Measurements from ENCODE around the gene URB1. TPM values are rescaled to one million over a fixed set of nuclear protein-coding genes. Genes with fewer than 3 reads are reported as not detected.
A peak's percentile ranks its signal among the peaks of the same experiment; 100 is the strongest.

The URB1 gene
- total RNA-seq, 6 donors from 2014 or later = 9.3 to 23.0 (median 14.1) TPM

DNA sequence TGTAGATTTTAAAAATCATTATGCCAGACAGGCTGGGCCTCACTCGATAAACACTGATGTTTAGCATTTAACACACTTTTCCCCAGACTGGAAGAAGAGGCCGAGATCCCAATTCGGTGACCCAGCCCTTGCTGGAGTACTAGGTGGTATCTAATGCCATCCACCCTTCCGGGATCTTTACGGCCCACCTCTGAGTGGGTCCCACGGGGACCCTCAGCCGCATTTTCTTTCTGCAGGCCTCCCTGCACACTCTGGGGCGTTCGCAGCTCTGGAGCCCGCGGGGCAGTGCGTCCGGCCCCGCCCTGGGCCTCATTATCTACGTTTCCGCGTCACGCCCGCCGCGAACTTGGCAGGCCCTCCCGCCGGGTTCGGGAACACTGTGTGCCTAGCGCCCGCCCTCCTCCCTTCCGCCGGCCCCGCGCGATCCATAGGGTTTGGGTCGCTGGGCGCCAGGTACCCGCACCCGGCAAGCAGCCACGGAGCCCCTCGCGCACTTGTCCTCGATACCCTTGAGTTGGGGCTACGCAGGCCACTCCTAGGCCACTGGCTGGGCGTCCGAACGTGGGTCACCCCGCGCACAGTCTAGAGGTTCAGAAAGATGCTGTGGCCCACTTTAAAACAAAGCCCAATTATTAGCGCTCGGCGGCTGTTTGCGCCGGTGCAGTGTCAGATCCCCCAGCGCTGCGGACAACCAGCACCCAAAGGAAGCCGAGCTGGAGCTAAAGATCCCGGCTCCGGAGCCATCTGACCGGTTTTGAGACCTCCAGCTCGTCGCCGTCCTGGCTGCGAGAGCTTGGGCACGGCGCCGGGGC lies 18.7 kb upstream of the URB1 start:
- WGBS, 2 donors = 2 to 4% methylated on average over 20 to 40 of the region's 63 CpGs
- no peaks in the 10 kb centered on the region for H3K27me3 ChIP-seq
- ATAC-seq (ENCODE audit: low FRiP score in 2 of 2) (peak; percentile 88 to 91), DNase-seq (peak; percentile 91 to 97)
- peaks cover 29 to 52% (median 41%) of the 10 kb centered on the region in 4 donors for H3K4me1 ChIP-seq
- H3K27ac ChIP-seq = peak overlapping the region; percentile 97 to 99 (median 98)
- H3K9me3 ChIP-seq = no peaks in the 10 kb centered on the region
- H3K4me3 ChIP-seq = peak overlapping the region; percentile 58 to 77 (median 74)
- H3K36me3 ChIP-seq = peaks cover 0 to 10% (median 0%) of the 10 kb centered on the region in 4 donors
- TF ChIP-seq POLR2A (IDR thresholded peaks at IDR 0.05) = peak in 3 of 4 donors; percentile 74 to 91 (median 89)
- TF ChIP-seq EP300 (IDR thresholded peaks at IDR 0.05) = peak; percentile 84 to 99 (median 94)
- TF ChIP-seq POLR2AphosphoS5 (IDR thresholded peaks at IDR 0.05) = peak; percentile 97 to 98
- TF ChIP-seq, protein P1, sequence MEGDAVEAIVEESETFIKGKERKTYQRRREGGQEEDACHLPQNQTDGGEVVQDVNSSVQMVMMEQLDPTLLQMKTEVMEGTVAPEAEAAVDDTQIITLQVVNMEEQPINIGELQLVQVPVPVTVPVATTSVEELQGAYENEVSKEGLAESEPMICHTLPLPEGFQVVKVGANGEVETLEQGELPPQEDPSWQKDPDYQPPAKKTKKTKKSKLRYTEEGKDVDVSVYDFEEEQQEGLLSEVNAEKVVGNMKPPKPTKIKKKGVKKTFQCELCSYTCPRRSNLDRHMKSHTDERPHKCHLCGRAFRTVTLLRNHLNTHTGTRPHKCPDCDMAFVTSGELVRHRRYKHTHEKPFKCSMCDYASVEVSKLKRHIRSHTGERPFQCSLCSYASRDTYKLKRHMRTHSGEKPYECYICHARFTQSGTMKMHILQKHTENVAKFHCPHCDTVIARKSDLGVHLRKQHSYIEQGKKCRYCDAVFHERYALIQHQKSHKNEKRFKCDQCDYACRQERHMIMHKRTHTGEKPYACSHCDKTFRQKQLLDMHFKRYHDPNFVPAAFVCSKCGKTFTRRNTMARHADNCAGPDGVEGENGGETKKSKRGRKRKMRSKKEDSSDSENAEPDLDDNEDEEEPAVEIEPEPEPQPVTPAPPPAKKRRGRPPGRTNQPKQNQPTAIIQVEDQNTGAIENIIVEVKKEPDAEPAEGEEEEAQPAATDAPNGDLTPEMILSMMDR (IDR thresholded peaks at IDR 0.05) = no peak

DNA sequence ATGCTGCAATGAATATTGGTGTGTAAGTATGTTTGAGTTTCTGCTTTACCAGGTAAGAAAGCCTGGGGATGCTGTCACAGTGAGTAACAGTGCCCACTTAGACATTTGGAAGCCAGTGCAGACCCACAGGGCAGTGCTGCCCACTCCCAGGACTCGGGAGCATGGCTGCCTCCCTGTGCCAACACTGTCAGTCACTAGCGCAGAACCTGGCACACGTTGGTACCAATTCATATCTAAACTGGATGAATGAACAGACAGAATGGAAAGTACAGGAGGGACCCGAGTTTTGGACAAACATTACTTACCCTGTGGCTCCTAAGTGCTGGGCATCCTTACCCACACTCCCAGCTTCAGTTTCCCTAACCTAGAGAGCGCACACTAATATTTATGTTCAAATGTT lies 18.1 kb upstream of the URB1 start:
- Histone ChIP-seq H3K27me3 (no peaks in the 10 kb centered on the region), H3K4me1 (peaks cover 29 to 49% (median 39%) of the 10 kb centered on the region in 4 donors), H3K36me3 (peaks cover 0 to 4% (median 0%) of the 10 kb centered on the region in 4 donors), H3K27ac (peak overlapping the region; percentile 97 to 99 (median 98)), H3K4me3 (peak overlapping the region in 3 of 4 donors; percentile 71 to 77 (median 77)), H3K9me3 (no peaks in the 10 kb centered on the region)
- TF ChIP-seq EP300 (IDR thresholded peaks at IDR 0.05) (no peak), POLR2AphosphoS5 (IDR thresholded peaks at IDR 0.05) (no peak), POLR2A (IDR thresholded peaks at IDR 0.05) (no peak)
- TF ChIP-seq, protein P1 (IDR thresholded peaks at IDR 0.05) = no peak
- ATAC-seq (ENCODE audit: low FRiP score in 2 of 2) (no peak), DNase-seq (no peak)
- WGBS, 2 donors = 72 to 76% methylated on average over 5 of the region's 5 CpGs

DNA sequence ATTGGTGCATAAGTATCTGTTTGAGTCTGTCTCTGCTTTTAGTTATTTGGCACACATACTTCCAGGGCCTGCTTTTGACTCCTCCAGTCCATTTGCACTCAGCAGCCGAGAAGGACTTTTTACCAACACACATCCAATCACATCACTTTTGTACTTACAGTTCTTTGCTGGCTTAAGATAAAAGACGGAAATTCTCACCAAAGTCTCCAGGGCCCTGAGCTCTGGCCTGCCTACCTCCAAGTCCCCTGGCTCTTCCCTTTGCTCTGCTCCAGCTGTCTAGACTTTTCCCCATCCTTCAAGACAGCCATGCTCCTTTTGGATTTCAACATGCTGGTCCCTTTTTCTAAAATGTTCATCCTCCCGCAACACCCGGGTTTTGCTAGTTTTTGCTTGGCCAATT lies 17.5 kb upstream of the URB1 start:
- no peak overlapping the region for H3K4me3 ChIP-seq
- DNase-seq (no peak), ATAC-seq (ENCODE audit: low FRiP score in 2 of 2) (no peak)
- no peaks in the 10 kb centered on the region for H3K9me3 ChIP-seq
- peaks cover 27 to 43% (median 35%) of the 10 kb centered on the region in 4 donors for H3K4me1 ChIP-seq
- no peak for TF ChIP-seq POLR2A (IDR thresholded peaks at IDR 0.05)
- no peak for TF ChIP-seq POLR2AphosphoS5 (IDR thresholded peaks at IDR 0.05)
- TF ChIP-seq, protein P1 (IDR thresholded peaks at IDR 0.05) = no peak
- TF ChIP-seq EP300 (IDR thresholded peaks at IDR 0.05) = no peak
- H3K27ac ChIP-seq = peak overlapping the region; percentile 97 to 99 (median 98)
- H3K36me3 ChIP-seq = peaks cover 0 to 4% (median 0%) of the 10 kb centered on the region in 4 donors
- WGBS, 2 donors = 84 to 96% methylated on average over 4 of the region's 4 CpGs
- H3K27me3 ChIP-seq = no peaks in the 10 kb centered on the region

DNA sequence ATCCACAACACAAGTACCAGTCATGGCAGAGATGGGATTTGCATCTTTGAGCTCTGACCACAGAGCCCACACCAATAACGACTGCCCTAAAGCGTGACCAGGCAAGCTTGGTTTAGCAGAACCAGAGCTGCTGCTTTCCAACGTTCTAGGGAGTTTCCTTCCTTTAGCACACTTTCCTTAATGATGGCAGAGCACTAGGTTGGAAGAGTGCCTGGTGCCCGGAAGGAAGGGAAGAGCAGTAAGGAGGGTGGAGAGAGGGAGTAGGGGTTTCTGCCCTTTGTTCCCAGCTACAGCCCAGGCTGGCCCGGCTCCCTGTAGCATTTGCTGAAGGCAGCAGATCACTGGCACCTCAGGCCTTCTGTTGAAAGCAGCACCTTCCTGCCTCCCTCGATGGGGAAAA lies 13.6 kb upstream of the URB1 start:
- peak overlapping the region in 3 of 4 donors; percentile 37 to 77 (median 50) for H3K27ac ChIP-seq
- H3K4me3 ChIP-seq = no peak overlapping the region
- ATAC-seq (ENCODE audit: low FRiP score in 2 of 2) (no peak), DNase-seq (peak in 1 of 2 donors; percentile 25)
- H3K36me3 ChIP-seq = no peaks in the 10 kb centered on the region
- 35 to 56% methylated on average over 4 to 6 of the region's 6 CpGs for WGBS, 2 donors
- H3K4me1 ChIP-seq = peaks cover 18 to 35% (median 23%) of the 10 kb centered on the region in 4 donors
- TF ChIP-seq POLR2A (IDR thresholded peaks at IDR 0.05) (no peak), EP300 (IDR thresholded peaks at IDR 0.05) (peak in 2 of 4 donors; percentile 3 to 66), POLR2AphosphoS5 (IDR thresholded peaks at IDR 0.05) (peak; percentile 24 to 53)
- TF ChIP-seq, protein P1 (IDR thresholded peaks at IDR 0.05) = no peak
- no peaks in the 10 kb centered on the region for H3K27me3 ChIP-seq
- no peaks in the 10 kb centered on the region for H3K9me3 ChIP-seq
